Posterior cingulate gyrus (tissue), 11 donors: ENCODE measurements around the gene NUDT10.
"Not testable (repeated sequence)": the region's sequence is repeated elsewhere in the genome, so short reads cannot be mapped to it uniquely, and the experiment has no call there.

Experiments
- DNase-seq, 10 donors: peaks; one replicate each; pipeline versions ENCODE4 v3.0.0 to v3.0.0-alpha.2; 2020 to 2021; ENCODE audit warnings: mixed read lengths in 3 of 10
- intact Hi-C: fragments of 100-400 bp; cut with DNase I; formaldehyde crosslinking; loops from one replicate; pipeline ENCODE4 v1.15.1; 2023

Gene NUDT10

GRCh38 chrX:51332188-51332942 is at the start of gene NUDT10:
Gene NUDT10, plus strand, starts transcription at chrX:51332822. Its CDS starts 144 bp downstream, at chrX:51332966.
- DNase-seq = peak; percentile 18 to 94 (median 58)
- intact Hi-C loops = no loop called here

- intact Hi-C loops = no loop called here
- no peak for DNase-seq
Measured at GRCh38 chrX:51292421-51292820, 40.2 kb upstream of the NUDT10 start.

GRCh38 chrX:51296138-51296537 is 36.5 kb upstream of the NUDT10 start:
- no peak for DNase-seq
- intact Hi-C loops = no loop called here

GRCh38 chrX:51316271-51316670 is 16.4 kb upstream of the NUDT10 start:
- DNase-seq = no peak
- intact Hi-C loops = no loop called here

GRCh38 chrX:51332943-51333785 is 542 bp downstream of the NUDT10 start:
- intact Hi-C loops = not testable (repeated sequence)

GRCh38 chrX:51334276-51334675 is 1.7 kb downstream of the NUDT10 start:
- intact Hi-C loops = no loop called here
- DNase-seq = no peak

More at GRCh38 chrX:51332943-51333785, 542 bp downstream of the NUDT10 start:
- DNase-seq = peak in 1 of 10 donors; percentile 69

- intact Hi-C loops = loop anchor here (2.0 to 5.0 kb wide), 2 partner anchors 81 to 124 kb away; no protein-coding TSS in a partner anchor
- DNase-seq = peak in 1 of 10 donors; percentile 73
Measured at GRCh38 chrX:51336584-51336983, 4.0 kb downstream of the NUDT10 start.

- DNase-seq = no peak
- intact Hi-C loops = no loop called here
Measured at GRCh38 chrX:51361251-51361650, 28.6 kb downstream of the NUDT10 start.

- intact Hi-C loops = no loop called here
- DNase-seq = no peak
Measured at GRCh38 chrX:51376672-51377071, 44.0 kb downstream of the NUDT10 start.
